ENCODE data around the gene RAB17. TPM values are rescaled to one million over a fixed set of nuclear protein-coding genes. Genes with fewer than 3 reads are reported as not detected.

Gene RAB17
- total RNA-seq, 6 donors from 2014 or later, result 44.5 to 262 (median 90.6) TPM

DNA sequence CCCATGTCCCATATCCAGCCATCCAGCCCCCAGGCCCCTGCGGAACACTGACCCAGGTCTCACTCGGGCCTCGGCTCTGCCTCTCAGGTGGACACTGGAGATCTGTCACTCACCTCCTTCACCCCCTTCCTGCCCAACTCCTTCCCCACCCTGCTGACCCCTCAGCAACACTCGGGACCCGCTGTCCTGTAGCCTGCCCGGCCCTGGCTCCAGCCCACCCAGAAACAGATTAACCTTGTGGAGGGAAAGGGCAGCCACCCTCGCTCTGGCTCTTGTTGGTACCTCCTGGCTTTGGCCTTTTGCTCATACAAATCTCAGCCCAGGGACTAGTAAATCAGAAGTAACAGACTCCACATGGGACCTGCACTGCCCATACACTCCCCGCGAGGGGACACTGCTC is 53.9 kb downstream of the RAB17 start:
- peaks cover 3 to 21% (median 12%) of the 10 kb centered on the region in 4 donors for H3K36me3 ChIP-seq
- ATAC-seq (ENCODE audit: low FRiP score in 2 of 2), result no peak
- DNase-seq, result no peak
- H3K27me3 ChIP-seq, result no peaks in the 10 kb centered on the region
- WGBS, 2 donors, result 92 to 95% methylated on average over 6 to 9 of the region's 9 CpGs
- no peaks in the 10 kb centered on the region for H3K9me3 ChIP-seq
- no peak overlapping the region for H3K27ac ChIP-seq
- TF ChIP-seq POLR2AphosphoS5 (IDR thresholded peaks at IDR 0.05), result no peak
- no peak for TF ChIP-seq POLR2A (IDR thresholded peaks at IDR 0.05)
- no peak for TF ChIP-seq EP300 (IDR thresholded peaks at IDR 0.05)
- no peak for TF ChIP-seq CTCF (IDR thresholded peaks at IDR 0.05)
- H3K4me1 ChIP-seq, result peaks cover 6 to 16% (median 8%) of the 10 kb centered on the region in 4 donors
- H3K4me3 ChIP-seq, result no peak overlapping the region

DNA sequence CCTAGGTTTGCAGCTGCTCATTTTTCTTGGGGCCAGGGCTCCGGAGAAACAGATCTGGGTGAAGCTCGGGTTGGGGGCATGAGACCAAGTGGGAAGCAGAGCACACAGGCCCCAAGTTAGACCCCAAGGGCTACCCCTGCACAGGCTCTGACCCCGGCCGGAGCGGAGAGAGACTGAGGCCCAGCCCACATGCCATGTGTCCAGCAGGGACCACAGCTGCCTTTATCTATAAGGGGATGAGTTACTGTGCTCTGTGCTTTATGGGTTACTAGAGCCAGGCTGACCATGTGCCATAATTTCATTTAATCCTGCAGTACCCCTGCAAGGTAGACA is 54.5 kb downstream of the RAB17 start:
- H3K27me3 ChIP-seq, result no peaks in the 10 kb centered on the region
- H3K4me1 ChIP-seq, result peaks cover 6 to 12% (median 7%) of the 10 kb centered on the region in 4 donors
- DNase-seq (no peak), ATAC-seq (ENCODE audit: low FRiP score in 2 of 2) (no peak)
- H3K27ac ChIP-seq, result no peak overlapping the region
- TF ChIP-seq POLR2A (IDR thresholded peaks at IDR 0.05) (no peak), EP300 (IDR thresholded peaks at IDR 0.05) (no peak), CTCF (IDR thresholded peaks at IDR 0.05) (no peak), POLR2AphosphoS5 (IDR thresholded peaks at IDR 0.05) (no peak)
- H3K4me3 ChIP-seq, result no peak overlapping the region
- 99 to 100% methylated on average over 2 to 5 of the region's 5 CpGs for WGBS, 2 donors
- peaks cover 3 to 20% (median 11%) of the 10 kb centered on the region in 4 donors for H3K36me3 ChIP-seq
- H3K9me3 ChIP-seq, result no peaks in the 10 kb centered on the region

DNA sequence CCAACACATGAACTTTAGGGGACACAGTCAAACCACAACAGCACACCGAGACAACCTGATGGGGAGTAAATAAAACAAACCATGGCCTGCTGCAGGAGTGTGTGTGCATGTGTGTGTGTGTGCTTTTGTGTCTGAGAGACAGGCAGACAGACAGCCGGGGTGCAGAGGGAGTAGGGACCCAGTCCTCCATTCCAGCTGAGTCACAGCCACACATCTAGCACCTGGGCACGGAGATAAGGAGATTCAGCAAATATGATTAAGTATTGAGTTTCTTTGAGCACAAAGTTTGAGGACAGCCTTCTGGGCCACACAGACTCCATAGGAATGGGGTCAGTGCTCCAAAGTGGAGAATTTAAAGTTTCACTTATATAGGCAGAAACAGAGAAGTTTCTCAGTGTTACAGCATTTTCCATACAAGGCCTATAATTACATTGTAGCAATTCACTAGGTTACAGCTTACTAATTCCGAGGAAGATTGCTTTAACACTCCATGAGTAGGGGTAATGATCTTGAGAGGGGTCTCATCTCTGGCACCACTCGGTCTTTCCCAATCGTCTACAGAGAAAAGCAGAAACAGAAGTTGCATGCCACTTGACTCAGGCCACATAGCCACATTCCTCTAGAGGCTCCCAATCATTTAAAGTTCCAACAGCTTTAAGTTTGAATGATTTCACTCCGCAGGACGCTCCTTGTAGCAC is 55.0 kb downstream of the RAB17 start:
- H3K27me3 ChIP-seq, result no peaks in the 10 kb centered on the region
- H3K9me3 ChIP-seq, result no peaks in the 10 kb centered on the region
- 83 to 85% methylated on average over 8 of the region's 8 CpGs for WGBS, 2 donors
- no peak overlapping the region for H3K27ac ChIP-seq
- peaks cover 0 to 16% (median 9%) of the 10 kb centered on the region in 4 donors for H3K36me3 ChIP-seq
- DNase-seq (no peak), ATAC-seq (ENCODE audit: low FRiP score in 2 of 2) (no peak)
- no peak overlapping the region for H3K4me3 ChIP-seq
- H3K4me1 ChIP-seq, result peaks cover 1 to 7% (median 2%) of the 10 kb centered on the region in 4 donors
- TF ChIP-seq EP300 (IDR thresholded peaks at IDR 0.05), result no peak
- no peak for TF ChIP-seq POLR2A (IDR thresholded peaks at IDR 0.05)
- no peak for TF ChIP-seq POLR2AphosphoS5 (IDR thresholded peaks at IDR 0.05)

GRCh38 chr2:237534380-237534779 is 56.2 kb downstream of the RAB17 start:
- peaks cover 0 to 17% (median 7%) of the 10 kb centered on the region in 4 donors for H3K36me3 ChIP-seq
- DNase-seq, result no peak
- ATAC-seq (ENCODE audit: low FRiP score in 2 of 2), result no peak
- no peak overlapping the region for H3K4me3 ChIP-seq
- TF ChIP-seq CTCF (IDR thresholded peaks at IDR 0.05), result no peak
- TF ChIP-seq POLR2AphosphoS5 (IDR thresholded peaks at IDR 0.05), result no peak
- peak in 1 of 4 donors; percentile 15 for TF ChIP-seq POLR2A (IDR thresholded peaks at IDR 0.05)
- no peaks in the 10 kb centered on the region for H3K4me1 ChIP-seq
- H3K27me3 ChIP-seq, result no peaks in the 10 kb centered on the region
- H3K9me3 ChIP-seq, result no peaks in the 10 kb centered on the region
- peak overlapping the region in 1 of 4 donors; percentile 23 for H3K27ac ChIP-seq
- 94% methylated on average over 1 of the region's 1 CpG for WGBS, 2 donors

GRCh38 chr2:237533668-237534161 is 56.8 kb downstream of the RAB17 start:
- WGBS, 2 donors, result 84 to 85% methylated on average over 7 of the region's 7 CpGs
- no peaks in the 10 kb centered on the region for H3K9me3 ChIP-seq
- DNase-seq, result no peak

More at GRCh38 chr2:237533668-237534161, 56.8 kb downstream of the RAB17 start:
- no peak for ATAC-seq (ENCODE audit: low FRiP score in 2 of 2)
- no peaks in the 10 kb centered on the region for H3K27me3 ChIP-seq
- H3K4me1 ChIP-seq, result no peaks in the 10 kb centered on the region
- peak overlapping the region in 1 of 4 donors; percentile 23 for H3K27ac ChIP-seq
- TF ChIP-seq CTCF (IDR thresholded peaks at IDR 0.05), result no peak
- no peak for TF ChIP-seq POLR2AphosphoS5 (IDR thresholded peaks at IDR 0.05)
- TF ChIP-seq EP300 (IDR thresholded peaks at IDR 0.05), result no peak
- TF ChIP-seq POLR2A (IDR thresholded peaks at IDR 0.05), result no peak
- H3K36me3 ChIP-seq, result peaks cover 0 to 17% (median 7%) of the 10 kb centered on the region in 4 donors
- no peak overlapping the region for H3K4me3 ChIP-seq
